ENCODE results near the gene MARK2.
"Not testable (repeated sequence)": the region's sequence is repeated elsewhere in the genome, so short reads cannot be mapped to it uniquely, and the experiment has no call there.

MARK2 gene

DNA sequence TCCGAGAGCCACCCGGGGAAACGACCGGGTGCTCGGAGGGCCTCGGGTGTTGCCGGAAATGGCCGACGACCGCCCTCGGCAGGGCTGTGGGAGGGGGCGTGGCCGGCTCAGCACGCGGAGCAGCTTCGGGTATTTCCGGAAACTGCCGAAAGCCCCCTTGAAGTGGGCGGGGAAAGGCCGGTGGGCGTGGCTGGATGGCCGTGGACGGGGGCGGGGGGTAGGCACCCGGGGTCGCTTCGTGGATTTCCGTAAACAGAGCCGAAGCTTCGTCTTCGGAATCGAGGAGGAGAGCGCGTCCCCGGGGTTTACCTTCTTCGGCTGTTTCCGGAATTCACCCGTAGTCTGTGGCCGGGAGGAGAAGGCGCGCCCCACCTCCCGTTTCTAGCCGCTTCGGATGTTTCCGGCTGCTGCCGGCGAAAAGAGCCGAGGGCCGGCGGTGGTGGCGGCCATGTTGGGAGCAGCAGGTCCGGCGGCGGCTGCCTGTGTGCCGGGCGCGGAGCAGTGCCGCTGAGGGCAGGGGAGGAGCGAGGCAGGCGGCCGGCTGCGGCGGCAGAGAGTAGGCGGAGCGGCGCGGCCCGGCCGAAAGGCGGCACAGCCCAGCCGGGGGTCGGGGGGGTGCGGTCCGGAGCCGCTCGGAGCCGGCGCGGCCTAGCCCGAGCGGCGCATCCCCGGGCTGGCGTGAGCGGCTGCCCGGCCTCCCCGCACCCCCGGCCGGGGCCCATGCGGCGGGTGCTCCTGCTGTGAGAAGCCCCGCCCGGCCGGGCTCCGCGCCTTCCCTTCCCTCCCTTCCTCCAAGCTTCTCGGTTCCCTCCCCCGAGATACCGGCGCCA is at the start of gene MARK2:
TSS of gene MARK2 (plus strand) at position 433 of the 830 bp plus-strand sequence. CDS start at position 830, 397 bp downstream.
- DNase-seq = peak; percentile 100

DNA sequence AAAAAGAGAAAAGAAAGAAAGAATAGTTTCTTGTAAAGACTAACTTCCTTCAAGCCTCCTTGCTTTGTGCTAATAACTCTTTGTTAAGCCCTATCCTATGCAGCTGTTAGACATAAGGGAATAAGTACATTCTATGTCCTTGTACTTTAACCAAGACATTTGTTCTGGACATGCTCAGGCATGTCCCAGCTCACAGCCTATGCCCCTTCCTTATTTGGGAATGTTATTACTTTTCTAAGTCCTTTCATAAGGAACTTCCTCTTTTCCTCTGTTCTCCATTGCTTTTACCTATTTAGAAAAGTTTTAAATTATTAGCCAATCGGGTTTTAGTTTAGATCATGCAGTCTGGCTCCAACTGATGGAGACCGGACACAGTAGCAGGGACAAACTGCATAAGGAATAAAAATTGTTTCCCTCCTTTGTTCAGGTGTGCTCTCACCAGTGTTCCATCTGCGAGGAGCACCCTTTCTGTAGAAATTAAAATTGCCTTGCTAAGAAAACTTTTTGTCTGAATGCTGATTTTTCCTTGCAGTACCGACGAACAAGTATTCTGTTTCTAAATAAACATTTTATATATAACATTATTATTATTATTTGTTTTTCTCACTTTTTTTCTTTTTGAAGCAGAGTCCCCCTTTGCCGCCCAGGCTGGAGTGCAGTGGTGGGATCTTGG is 47.3 kb upstream of the MARK2 start:
- DNase-seq = no peak

DNA sequence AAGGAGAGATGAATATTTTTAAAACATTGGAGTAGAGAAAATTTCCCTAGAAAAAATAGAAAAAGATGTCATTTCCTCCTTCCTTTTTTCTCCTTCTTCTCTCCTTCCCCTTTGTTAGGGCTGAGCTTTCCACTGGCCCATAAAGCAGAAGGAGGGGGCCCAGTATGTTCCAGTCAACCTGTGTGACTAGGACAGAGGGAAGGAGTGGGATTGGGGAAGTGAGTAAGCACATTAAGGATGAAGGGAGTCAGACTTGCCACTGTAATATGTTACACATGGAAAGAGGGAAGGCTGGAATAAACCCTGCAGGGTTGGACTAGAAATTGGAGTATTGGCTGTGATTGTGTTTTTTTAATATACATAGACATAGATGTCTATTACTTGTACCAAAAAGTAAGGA is 45.7 kb upstream of the MARK2 start:
- DNase-seq = no peak

DNA sequence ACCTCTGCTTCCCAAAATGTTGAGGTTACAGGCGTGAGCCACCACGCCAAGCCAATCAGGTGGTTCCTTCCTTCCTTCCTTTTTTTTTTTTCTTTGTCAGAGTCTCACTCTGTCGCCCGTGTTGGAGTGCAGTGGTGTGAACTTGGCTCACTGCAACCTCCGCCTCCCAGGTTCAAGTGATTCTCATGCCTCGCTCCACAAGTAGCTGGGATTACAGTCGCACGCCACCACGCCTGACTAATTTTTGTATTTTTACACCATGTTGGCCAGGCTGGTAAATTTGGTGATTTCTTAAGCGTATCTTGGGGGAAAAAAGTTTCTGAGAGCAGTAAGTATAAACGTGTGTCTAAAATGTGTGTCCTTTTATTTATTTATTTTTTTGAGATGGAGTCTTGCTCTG is 43.8 kb upstream of the MARK2 start:
- no peak for DNase-seq

DNA sequence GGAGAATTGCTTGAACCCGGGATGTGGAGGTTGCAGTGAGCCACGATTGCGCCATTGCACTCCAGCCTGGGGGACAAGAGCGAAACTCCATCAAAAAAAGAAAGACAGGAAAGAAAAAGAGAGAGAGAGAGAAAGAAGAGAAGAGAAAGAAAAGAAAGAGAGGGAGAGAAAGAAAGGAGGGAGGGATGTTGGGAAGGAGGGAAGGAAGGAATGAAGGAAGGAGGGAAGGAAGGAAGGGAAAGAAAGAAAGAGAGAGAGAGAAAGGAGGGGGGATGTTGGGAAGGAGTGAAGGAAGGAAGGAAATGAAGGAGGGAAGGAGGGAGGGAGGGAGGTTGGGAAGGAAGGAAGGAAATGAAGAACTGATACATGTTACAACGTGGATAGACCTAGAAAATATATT is 38.0 kb upstream of the MARK2 start:
- no peak for DNase-seq

DNA sequence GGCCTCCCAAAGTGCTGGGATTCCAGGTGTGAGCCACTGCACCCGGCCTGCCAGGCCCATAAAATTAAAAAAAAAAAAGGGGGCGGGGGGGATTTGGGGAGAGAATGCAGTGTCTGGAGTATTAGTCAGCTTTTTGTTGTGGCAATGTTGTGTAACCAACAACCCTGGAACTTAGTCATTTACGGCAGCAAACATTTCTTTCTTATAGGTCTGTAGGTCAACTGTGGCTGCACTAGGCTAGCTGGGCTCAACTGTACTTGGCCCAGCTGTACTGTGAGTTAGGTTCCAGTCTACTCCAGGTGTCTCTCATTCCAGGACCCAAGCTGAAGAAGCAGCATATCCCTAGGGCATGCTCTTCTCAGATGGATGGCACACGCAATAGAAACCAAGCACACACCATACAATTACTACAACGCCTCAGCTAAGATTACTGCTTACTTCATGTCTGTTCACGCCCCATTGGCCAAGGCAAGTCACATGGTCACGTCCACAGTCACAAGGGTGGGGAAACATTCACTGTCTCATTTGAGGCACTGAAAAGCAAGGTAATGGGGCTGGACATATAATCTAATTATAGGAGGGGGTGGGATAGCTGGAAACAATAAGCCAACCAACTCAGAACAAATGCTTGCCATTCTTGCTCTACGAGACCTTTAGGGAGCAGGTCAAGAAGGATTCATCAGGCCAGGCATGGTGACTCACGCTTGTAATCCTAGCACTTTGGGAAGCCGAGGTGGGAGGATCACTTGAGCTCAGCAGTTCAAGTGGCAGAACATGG is 36.1 kb upstream of the MARK2 start:
- peak; percentile 37 for DNase-seq

DNA sequence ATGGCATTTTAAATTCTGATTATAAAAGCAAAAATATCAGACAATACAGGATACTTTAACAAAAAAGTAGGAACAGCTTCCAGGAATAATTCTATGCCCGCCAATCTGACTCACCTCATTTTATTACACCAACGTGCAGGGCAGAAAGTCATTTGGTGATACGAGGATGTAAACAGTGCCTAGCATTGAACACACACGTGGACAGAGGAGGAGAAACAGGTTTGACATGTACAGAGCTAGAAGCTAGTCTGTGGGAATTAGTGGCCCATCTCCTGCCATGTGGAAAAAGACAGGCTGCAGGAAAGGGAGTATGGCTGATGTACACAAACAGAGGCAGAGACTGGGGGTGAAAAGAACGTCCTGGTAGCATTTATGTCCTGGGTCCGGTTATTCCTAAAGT is 34.7 kb upstream of the MARK2 start:
- DNase-seq = no peak

- no peak for DNase-seq
Measured at GRCh38 chr11:63805844-63806415, 33.0 kb upstream of the MARK2 start.

GRCh38 chr11:63810383-63810782 is 28.5 kb upstream of the MARK2 start:
- not testable (repeated sequence) for DNase-seq

DNA sequence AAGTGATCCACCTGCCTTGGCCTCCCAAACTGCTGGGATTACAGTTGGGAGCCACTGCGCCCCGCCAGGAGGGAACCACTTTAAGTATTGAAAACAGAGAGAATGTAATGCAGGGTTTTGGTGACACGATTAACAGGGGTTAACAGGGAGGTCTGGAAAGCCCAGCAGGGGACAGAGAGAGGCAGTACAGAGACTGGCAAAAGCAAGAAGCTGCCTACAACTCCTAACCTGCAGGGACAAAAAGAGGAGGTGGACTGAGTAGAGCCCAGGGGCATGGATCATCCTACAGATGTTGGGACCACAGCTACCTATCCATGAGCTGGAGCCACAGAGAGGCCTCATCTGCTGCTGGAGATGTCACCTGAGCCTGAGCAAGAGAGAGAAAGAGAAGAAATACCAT is 27.4 kb upstream of the MARK2 start:
- no peak for DNase-seq

- DNase-seq = peak; percentile 89
Measured at GRCh38 chr11:63813035-63813562, 25.8 kb upstream of the MARK2 start, which contains the start of gene SPINDOC. SPINDOC (plus strand) TSS chr11:63813456; CDS start chr11:63813687, 231 bp downstream.

DNA sequence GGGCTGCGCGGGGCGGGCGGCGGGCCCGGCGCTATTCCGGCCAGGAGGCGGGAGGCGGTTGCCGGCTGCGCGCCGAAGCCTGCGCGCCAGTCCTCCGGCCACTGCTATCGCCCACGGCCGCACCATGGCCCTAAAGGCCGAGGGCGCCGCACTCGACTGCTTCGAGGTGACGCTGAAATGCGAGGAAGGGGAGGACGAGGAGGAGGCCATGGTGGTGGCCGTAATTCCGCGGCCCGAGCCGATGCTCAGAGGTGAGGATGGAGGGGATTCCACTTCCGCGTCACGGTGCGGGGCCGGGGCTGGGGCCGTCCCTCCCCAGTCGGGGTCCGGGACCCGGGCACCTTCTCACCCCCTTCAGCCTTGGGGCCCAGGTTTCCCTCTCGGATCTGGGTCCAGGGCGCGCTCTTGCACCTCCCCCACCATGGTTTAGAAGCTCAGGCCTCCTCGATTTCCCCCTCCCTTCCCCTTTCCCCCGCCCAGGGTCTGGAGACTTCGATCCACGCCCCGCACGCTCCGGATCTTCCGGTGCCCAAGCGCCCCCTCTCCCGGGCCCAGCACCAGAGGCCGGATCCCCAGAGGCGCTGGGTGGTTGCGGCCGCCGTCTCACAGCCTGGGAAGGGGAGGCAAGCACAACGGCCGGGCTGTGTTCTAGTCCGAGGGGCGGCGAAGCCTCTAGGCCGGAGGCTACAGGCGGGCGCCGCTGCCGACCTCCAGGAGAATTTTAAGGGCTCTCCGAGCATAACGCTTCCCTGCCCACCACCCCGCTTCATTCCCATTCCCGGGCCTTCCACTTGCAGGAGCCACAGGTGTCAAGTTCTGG is 25.1 kb upstream of the MARK2 start:
- DNase-seq = peak; percentile 85

DNA sequence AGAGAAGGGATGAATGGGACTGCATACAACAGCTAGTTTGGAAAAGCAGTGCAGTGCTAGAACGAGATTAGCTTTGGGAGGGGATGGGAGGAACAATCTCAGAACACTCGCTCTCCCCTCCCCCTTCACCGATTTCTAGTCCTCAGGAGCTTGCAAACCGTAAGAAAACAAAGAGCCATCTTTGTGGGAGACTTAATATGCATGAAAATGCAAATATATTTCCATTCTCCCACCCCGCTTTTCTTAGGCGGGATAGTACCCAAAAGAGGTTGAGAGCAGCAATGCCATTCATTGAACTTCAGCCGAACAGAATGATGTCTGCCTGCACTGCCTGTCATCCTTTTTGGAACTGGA is 24.6 kb upstream of the MARK2 start:
- DNase-seq = no peak

DNA sequence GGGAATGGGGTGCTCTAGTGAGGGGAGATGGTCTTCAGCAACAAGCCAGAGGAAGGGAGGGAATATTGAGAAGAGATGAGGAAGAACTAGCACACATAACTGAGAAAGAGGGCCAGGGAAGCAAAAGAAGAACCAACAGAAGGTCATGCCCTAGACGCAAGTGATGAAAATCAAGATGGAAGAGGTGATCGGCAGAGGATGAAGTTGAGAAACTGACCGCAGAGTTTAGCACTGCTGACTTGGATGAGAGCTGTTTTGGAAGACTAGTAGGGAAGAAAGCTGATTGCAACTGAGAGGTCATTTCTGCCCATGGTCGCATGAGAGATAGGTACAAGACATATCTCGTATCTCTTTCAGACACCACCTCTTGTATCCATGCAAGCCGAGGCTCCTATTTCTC is 22.7 kb upstream of the MARK2 start:
- DNase-seq = no peak

GRCh38 chr11:63816732-63817131 is 22.2 kb upstream of the MARK2 start:
- no peak for DNase-seq

DNA sequence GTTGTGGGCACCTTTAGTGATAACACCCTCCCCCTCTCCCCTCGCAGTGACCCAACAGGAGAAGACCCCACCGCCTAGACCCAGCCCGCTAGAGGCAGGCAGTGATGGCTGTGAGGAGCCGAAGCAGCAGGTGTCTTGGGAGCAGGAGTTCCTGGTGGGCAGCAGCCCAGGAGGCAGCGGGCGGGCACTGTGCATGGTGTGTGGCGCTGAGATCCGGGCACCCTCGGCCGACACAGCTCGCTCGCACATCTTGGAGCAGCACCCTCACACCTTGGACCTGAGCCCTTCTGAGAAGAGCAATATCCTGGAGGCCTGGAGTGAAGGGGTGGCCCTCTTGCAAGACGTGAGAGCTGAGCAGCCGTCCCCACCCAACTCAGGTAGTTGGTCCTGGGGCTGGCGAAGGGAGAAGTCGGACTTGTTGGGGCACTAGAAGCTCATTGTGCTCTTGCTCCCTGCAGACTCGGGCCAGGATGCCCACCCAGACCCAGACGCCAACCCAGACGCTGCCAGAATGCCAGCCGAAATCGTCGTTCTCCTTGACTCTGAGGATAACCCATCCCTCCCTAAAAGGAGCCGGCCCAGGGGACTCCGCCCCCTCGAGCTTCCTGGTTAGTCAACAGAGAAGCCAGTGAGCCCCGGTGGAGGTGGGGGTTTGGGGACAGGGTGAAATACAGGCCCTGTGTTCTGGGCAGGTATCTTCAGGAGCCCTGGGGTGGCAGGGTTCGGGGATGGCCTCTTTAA is 21.0 kb upstream of the MARK2 start:
- no peak for DNase-seq

DNA sequence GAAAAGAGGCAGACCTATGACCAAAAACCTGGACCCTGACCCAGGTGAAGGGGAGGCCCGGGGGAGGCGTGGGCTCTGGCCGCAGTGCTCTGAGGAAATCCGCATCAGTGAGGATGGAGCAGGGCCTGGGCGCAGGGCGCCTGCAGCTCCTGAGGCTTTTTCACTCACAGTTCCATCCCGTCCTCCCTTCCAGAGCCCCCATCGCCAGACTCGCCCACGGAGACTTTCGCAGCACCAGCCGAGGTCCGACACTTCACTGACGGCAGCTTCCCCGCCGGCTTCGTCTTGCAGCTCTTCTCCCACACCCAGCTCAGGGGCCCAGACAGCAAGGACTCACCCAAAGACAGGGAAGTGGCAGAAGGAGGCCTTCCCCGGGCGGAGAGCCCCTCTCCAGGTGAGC is 20.3 kb upstream of the MARK2 start:
- DNase-seq = no peak

GRCh38 chr11:63821411-63821810 is 17.5 kb upstream of the MARK2 start:
- no peak for DNase-seq

- DNase-seq = no peak
Measured at GRCh38 chr11:63826471-63827190, 12.3 kb upstream of the MARK2 start.

DNA sequence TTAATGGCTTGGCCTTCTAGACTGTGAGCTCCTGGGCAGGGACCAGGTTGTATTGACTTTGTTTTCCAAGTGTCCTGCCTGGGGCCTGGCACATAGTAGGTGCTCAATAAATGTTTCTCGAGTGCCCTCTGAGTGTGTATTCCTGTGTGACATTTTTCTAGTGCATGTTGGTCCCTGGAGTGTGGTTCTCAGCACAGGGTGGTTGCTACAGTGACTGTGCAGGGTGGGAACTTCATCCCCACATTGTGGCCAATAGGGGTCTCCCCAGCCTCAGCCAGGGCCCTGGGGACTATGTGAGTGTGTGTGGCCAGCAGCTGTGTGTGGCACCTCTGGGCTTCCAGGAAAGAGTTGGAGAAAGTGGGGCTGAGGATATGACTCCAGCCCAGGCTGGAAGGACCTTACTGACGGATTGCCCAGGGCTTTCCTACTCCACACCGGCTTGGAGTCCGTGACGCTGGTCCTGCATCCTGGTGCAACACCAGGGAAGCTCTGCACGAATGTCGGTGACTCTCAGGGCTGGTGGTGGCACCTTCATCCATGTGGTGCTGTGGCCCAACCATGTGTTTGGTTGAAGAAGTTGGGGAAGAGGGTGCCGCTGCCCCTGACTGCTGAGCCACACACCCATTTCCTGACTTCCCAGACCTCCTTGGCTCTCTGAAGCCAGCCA is 9.0 kb upstream of the MARK2 start:
- DNase-seq = peak; percentile 73
